Heart left ventricle (tissue), 16 donors: ENCODE measurements around the gene METTL9. TPM values are rescaled to one million over a fixed set of nuclear protein-coding genes. Genes with fewer than 3 reads are reported as not detected.
"Not testable (repeated sequence)": the region's sequence is repeated elsewhere in the genome, so short reads cannot be mapped to it uniquely, and the experiment has no call there.

Experiments used
- ATAC-seq, 4 donors: fragments of 200-7000 bp; cut with Tn5 transposase; one replicate each; pipeline ENCODE4 v1.9.1; 2020 to 2022; ENCODE audit warnings: moderate library complexity in 4 of 4, mild to moderate bottlenecking in 3 of 4, moderate number of reproducible peaks in 1 of 4
- DNase-seq, 5 donors: peaks; one replicate each; pipeline ENCODE4 v3.0.0-alpha.2; 2020
- H3K27ac ChIP-seq, 12 donors: fragments of 200-600 bp; sonication (generic) in 4 of 12; one replicate each; pipeline versions ENCODE4 v1.5.0 to v1.8.0; 2016 to 2022; ENCODE audit warnings: mild to moderate bottlenecking in 2 of 12
- H3K27me3 ChIP-seq, 9 donors: fragments of 200-600 bp; sonication (generic) in 2 of 9; one replicate each; pipeline versions ENCODE4 v1.5.1 to v1.8.0; 2016 to 2022; ENCODE audit warnings: mild to moderate bottlenecking in 3 of 9
- H3K36me3 ChIP-seq, 9 donors: fragments of 200-600 bp; sonication (generic) in 2 of 9; one replicate each; pipeline versions ENCODE4 v1.5.0 to v1.8.0; 2018 to 2022; ENCODE audit warnings: mild to moderate bottlenecking in 2 of 9
- H3K4me1 ChIP-seq, 12 donors: fragments of 200-600 bp; sonication (generic) in 4 of 12; one replicate each; pipeline versions ENCODE4 v1.5.0 to v1.8.0; 2016 to 2022; ENCODE audit warnings: mild to moderate bottlenecking in 3 of 12
- H3K4me3 ChIP-seq, 12 donors: fragments of 200-600 bp; sonication (generic) in 4 of 12; one replicate each; pipeline versions ENCODE4 v1.5.0 to v1.8.0; 2017 to 2022; ENCODE audit warnings: mild to moderate bottlenecking in 9 of 12, moderate library complexity in 4 of 12
- H3K9me3 ChIP-seq, 12 donors: fragments of 200-600 bp; sonication (generic) in 4 of 12; one replicate each; pipeline versions ENCODE4 v1.5.0 to v1.8.0; 2016 to 2022; ENCODE audit warnings: mild to moderate bottlenecking in 1 of 12
- POLR2A ChIP-seq, 2 donors: fragments of 450-650 bp; IDR thresholded peaks; one replicate each; pipeline ENCODE4 v1.6.1; 2017; ENCODE audit warnings: antibody characterized with exemption in 2 of 2, mild to moderate bottlenecking in 2 of 2, moderate library complexity in 2 of 2
- WGBS, 4 donors: extraction: QIAGEN DNeasy Blood & Tissue Kit in 2 of 4; methylation state at CpG; one replicate each; pipeline versions ENCODE4 v1.1.5 to v1.1.7; 2013 to 2018; 5-methylcytosine and 5-hydroxymethylcytosine counted together
- intact Hi-C, 10 donors: fragments of 100-400 bp; cut with DNase I; formaldehyde crosslinking; loops; one replicate each; pipeline versions ENCODE4 v1.11.1 to v1.14.2; 2022
- polyA plus RNA-seq, 2 donors: library from polyadenylated mRNA; stranded (reverse); fragments of 200-250 nt; gene quantifications; one replicate each; pipeline ENCODE4 v1.2.3, GENCODE V29; 2013
- total RNA-seq, 9 donors: library from RNA; depleted of rRNA in 2 of 9; stranded (reverse); fragments of >200 nt in 2 of 9; fragmentation: NEBNext Ultra II Directional in 3 of 9; extraction: Animal tissue kit (Norgen Biotek cat#: 25700) in 3 of 9; gene quantifications; one replicate each; pipeline versions ENCODE4 v1.1.0 to v1.2.4, GENCODE V29; 2016 to 2023
- TF ChIP-seq, protein P1 (sequence below), 12 donors: fragments of 200-600 bp; sonication (generic) in 4 of 12; IDR thresholded peaks; one replicate each; pipeline versions ENCODE4 v1.5.0 to v1.8.0; 2018 to 2022; ENCODE audit warnings: antibody characterized with exemption in 12 of 12, mild to moderate bottlenecking in 5 of 12
- donor health status: ischemic (EF 13 %, LVEDD 7.1; RV severe dilation, severe dysfunction).
- donor health status: healthy with polysubstance abuse.
- donor health status: DM: no; HTN: yes; CAD: no.
- donor health status: DM: no; HTN: no; CAD: no.
- donor health status: ischemic (EF 25% LVEDD 6.9; RV normal size, moderate dysfunction).
- donor health status: ischemic (EF 25% LVEDD 5.7; RV mildly dilated, moderate dysfunction).
- donor health status: healthy.
- donor health status: DM: yes; HTN: yes; CAD: no.
- donor health status: ischemic (EF 35%, LVEDD 5.7; RV mildly dilated, moderate dysfunction).
- donor health status: nonischemic (EF 11% LVEDD 7.7; RV severe dilation, severe dysfunction).
- donor health status: DM: yes; HTN: yes; CAD: no.
- donor health status: PGD.
- donor health status: ischemic (EF 29% LVEDD 5.4; RV normal size, mild dysfunction).
- donor health status: nonischemic (EF 23%, LVEDD 6.1; RV moderate dilation, normal function).

Gene METTL9
- total and polyA plus RNA-seq, 11 donors, result 12.2 to 70.6 (median 55.0) TPM

DNA sequence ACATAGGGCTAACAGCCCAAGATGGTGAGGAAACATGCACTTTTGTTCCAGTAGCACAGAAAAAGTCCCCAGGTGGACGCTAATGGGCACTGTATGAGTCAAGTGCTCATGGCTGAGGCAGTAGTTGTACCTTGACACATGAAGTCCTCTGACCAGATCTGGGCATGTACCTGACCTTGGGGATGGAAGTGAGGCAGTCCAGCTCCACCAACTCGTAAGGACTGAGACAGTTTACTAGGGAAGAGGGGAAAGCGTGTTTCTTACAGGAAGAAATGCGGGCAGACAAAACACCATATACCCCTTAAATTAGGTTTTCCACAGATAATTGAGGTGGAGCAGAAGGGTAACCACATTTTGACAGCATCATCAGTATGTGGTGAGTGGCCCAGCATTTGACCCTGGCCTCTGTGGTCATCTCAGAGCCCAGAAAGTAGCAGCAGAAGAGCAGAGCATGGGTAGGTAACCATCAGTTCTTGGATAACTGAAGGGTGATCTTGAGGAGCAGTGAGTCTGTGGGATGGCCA is 32.4 kb upstream of the METTL9 start:
- ATAC-seq (no peak), DNase-seq (no peak)
- no peak for TF ChIP-seq POLR2A (IDR thresholded peaks at IDR 0.05)
- TF ChIP-seq, protein P1, sequence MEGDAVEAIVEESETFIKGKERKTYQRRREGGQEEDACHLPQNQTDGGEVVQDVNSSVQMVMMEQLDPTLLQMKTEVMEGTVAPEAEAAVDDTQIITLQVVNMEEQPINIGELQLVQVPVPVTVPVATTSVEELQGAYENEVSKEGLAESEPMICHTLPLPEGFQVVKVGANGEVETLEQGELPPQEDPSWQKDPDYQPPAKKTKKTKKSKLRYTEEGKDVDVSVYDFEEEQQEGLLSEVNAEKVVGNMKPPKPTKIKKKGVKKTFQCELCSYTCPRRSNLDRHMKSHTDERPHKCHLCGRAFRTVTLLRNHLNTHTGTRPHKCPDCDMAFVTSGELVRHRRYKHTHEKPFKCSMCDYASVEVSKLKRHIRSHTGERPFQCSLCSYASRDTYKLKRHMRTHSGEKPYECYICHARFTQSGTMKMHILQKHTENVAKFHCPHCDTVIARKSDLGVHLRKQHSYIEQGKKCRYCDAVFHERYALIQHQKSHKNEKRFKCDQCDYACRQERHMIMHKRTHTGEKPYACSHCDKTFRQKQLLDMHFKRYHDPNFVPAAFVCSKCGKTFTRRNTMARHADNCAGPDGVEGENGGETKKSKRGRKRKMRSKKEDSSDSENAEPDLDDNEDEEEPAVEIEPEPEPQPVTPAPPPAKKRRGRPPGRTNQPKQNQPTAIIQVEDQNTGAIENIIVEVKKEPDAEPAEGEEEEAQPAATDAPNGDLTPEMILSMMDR (IDR thresholded peaks at IDR 0.05), result no peak
- WGBS, 4 donors, result 75 to 87% (median 83%) methylated on average over 4 of the region's 4 CpGs
- H3K4me3 ChIP-seq, result no peak overlapping the region
- intact Hi-C loops, result loop anchor here in 1 of 10 donors (10.0 kb wide), 1 partner anchor 382 kb away; no protein-coding TSS in a partner anchor
- H3K27me3 ChIP-seq, result no peaks in the 10 kb centered on the region
- H3K36me3 ChIP-seq, result no peaks in the 10 kb centered on the region
- H3K9me3 ChIP-seq, result no peaks in the 10 kb centered on the region
- no peak overlapping the region for H3K27ac ChIP-seq
- H3K4me1 ChIP-seq, result peaks cover 0 to 7% (median 0%) of the 10 kb centered on the region in 12 donors

DNA sequence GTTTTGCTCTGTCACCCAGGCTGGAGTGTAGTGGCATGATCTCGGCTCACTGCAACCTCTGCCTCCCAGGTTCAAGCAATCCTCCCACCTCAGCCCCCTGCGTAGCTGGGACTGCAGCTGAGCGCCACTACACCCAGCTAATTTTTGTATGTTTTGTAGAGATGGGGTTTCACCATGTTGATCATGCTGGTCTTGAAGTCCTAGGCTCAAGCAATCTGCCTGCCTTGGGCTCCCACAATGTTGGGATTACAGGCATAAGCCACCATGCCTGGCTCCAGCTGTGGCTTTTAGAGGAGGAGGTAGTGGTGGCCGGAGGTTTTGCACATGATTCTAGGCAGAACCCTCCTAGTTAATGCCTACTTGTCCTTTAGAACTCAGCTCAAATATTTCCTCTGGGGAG is 31.9 kb upstream of the METTL9 start:
- not testable (repeated sequence) for H3K27me3 ChIP-seq, H3K36me3 ChIP-seq, DNase-seq, H3K4me3 ChIP-seq, H3K4me1 ChIP-seq, ATAC-seq, H3K27ac ChIP-seq, H3K9me3 ChIP-seq
- intact Hi-C loops, result loop anchor here in 1 of 10 donors (10.0 kb wide), 1 partner anchor 383 kb away; no protein-coding TSS in a partner anchor
- 87 to 92% (median 91%) methylated on average over 4 of the region's 4 CpGs for WGBS, 4 donors

DNA sequence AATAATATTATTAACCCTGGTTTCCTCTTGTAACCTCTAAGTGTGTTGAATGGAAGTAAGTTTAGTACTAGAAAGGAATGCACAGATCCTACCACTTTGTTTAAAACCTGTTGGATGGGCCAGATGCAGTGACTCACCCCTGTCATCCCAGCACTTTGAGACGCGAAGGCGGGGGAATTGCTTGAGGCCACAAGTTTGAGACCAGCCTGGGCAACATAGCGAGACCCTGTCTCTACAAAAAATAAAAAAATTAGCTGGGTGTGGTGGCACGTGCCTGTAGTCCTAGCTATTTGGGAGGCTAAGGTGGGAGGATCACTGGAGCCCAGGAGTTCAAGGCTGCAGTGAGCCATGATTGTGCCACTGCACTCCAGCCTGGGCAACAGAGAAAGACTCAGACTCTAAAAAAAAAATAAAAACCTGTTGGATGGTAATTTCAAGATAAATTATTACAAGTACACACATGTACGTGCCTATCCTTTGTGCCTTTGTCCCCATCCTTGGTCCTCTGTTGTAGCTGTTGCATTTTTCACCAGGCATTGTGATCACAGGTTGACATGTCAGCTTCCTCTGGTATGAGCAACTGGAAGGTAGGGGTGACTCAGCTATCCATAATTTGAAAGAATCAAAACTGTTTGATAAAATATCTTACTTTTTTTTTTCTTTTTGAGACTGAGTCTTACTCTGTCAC is 30.7 kb upstream of the METTL9 start:
- peak in 1 of 5 donors; percentile 1 for DNase-seq
- H3K27me3 ChIP-seq, result no peaks in the 10 kb centered on the region
- no peak overlapping the region for H3K27ac ChIP-seq
- H3K4me3 ChIP-seq, result no peak overlapping the region
- 89 to 93% (median 91%) methylated on average over 6 of the region's 6 CpGs for WGBS, 4 donors
- H3K36me3 ChIP-seq, result no peaks in the 10 kb centered on the region
- TF ChIP-seq POLR2A (IDR thresholded peaks at IDR 0.05), result no peak
- TF ChIP-seq, protein P1 (IDR thresholded peaks at IDR 0.05), result no peak
- no peaks in the 10 kb centered on the region for H3K9me3 ChIP-seq
- ATAC-seq, result no peak
- peaks cover 0 to 7% (median 0%) of the 10 kb centered on the region in 12 donors for H3K4me1 ChIP-seq
- intact Hi-C loops, result loop anchor here in 1 of 10 donors (10.0 kb wide), 1 partner anchor 384 kb away; no protein-coding TSS in a partner anchor

DNA sequence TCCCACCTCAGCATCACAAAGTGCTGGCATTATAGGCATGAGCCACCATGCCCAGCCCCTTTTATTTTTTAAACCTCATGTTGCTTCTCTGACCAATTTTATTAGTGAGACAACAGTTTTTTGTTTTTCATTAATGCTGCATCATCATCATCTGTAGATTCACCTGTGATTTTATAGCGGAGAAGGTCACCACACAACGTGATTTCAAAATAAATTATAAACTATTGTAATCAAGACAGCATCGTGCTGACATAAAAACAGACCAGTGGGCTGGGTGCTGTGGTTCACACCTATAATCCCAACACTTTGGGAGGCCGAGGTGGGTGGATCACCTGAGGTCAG is 28.7 kb upstream of the METTL9 start:
- 89 to 92% (median 92%) methylated on average over 4 of the region's 4 CpGs for WGBS, 4 donors
- DNase-seq, result no peak
- TF ChIP-seq, protein P1 (IDR thresholded peaks at IDR 0.05), result no peak
- TF ChIP-seq POLR2A (IDR thresholded peaks at IDR 0.05), result no peak
- H3K4me3 ChIP-seq, result no peak overlapping the region
- intact Hi-C loops, result loop anchor here in 2 of 10 donors (1.0 to 5.0 kb wide), 2 partner anchors 11 to 1122 kb away; no protein-coding TSS in a partner anchor
- no peaks in the 10 kb centered on the region for H3K9me3 ChIP-seq
- ATAC-seq, result no peak
- no peaks in the 10 kb centered on the region for H3K36me3 ChIP-seq
- H3K27ac ChIP-seq, result no peak overlapping the region
- peaks cover 0 to 7% (median 0%) of the 10 kb centered on the region in 12 donors for H3K4me1 ChIP-seq
- H3K27me3 ChIP-seq, result no peaks in the 10 kb centered on the region

DNA sequence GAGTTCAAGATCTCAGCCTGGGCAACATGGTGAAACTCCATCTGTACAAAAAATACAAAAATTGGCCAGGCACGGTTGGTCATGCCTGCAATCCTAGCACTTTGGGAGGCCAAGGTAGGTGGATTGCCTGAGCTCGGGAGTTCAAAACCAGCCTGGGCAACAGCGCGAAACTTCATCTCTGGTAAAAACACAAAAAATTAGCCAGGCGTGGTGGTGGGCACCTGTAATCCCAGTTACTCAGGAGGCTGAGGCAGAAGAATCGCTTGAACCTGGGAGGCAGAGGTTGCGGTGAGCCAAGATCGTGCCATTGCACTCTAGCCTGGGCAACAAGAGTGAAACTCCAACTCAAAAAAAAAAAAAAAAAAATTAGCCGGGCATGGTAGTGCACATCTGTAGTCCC is 25.9 kb upstream of the METTL9 start:
- not testable (repeated sequence) for H3K4me1 ChIP-seq, H3K36me3 ChIP-seq, H3K4me3 ChIP-seq, DNase-seq, H3K27me3 ChIP-seq, H3K27ac ChIP-seq, ATAC-seq, H3K9me3 ChIP-seq
- intact Hi-C loops, result loop anchor here in 1 of 10 donors (5.0 kb wide), 1 partner anchor 1119 kb away; no protein-coding TSS in a partner anchor
- WGBS, 4 donors, result 94 to 97% (median 96%) methylated on average over 9 of the region's 9 CpGs
